HepG2 (cell line): Measurements from ENCODE around the gene ACADS. TPM values are rescaled to one million over a fixed set of nuclear protein-coding genes. Genes with fewer than 3 reads are reported as not detected.

Experiments
- CCDC6 ChIP-seq: sonication (generic); formaldehyde crosslinking; IDR thresholded peaks from 2 replicates; pipeline ENCODE4 v1.8.1; 2022; ENCODE audit warnings: mild to moderate bottlenecking, missing genetic modification reagents, moderate library complexity
- CENPT ChIP-seq: sonication (generic); formaldehyde crosslinking; IDR thresholded peaks from 2 replicates; pipeline ENCODE4 v1.8.0; 2022; ENCODE audit warnings: low read depth, mild to moderate bottlenecking, moderate library complexity, missing genetic modification reagents
- GLI4 ChIP-seq: sonication (generic); formaldehyde crosslinking; IDR thresholded peaks from 2 replicates; pipeline ENCODE4 v1.5.1; 2020; ENCODE audit warnings: missing genetic modification reagents, mild to moderate bottlenecking, moderate library complexity, borderline replicate concordance
- GRHL1 ChIP-seq: sonication (generic); formaldehyde crosslinking; conservative IDR thresholded peaks from 2 replicates; pipeline ENCODE4 v1.8.0; 2022; ENCODE audit warnings: missing genetic modification reagents
- GZF1 ChIP-seq: sonication (generic); formaldehyde crosslinking; IDR thresholded peaks from 2 replicates; pipeline ENCODE4 v1.5.1; 2020; ENCODE audit warnings: mild to moderate bottlenecking, missing genetic modification reagents
- IRX3 ChIP-seq: sonication (generic); formaldehyde crosslinking; IDR thresholded peaks from 2 replicates; pipeline ENCODE4 v1.8.1; 2023; ENCODE audit warnings: mild to moderate bottlenecking, low read depth, missing genetic modification reagents, borderline replicate concordance
- KLF15 ChIP-seq: sonication (generic); formaldehyde crosslinking; IDR thresholded peaks from 2 replicates; pipeline ENCODE4 v1.8.1; 2023; ENCODE audit warnings: borderline replicate concordance, mild to moderate bottlenecking, inconsistent platforms, missing genetic modification reagents, mixed read lengths
- NFE2 ChIP-seq: sonication (generic); formaldehyde crosslinking; IDR thresholded peaks from 2 replicates; pipeline ENCODE4 v1.4.0; 2020; ENCODE audit warnings: missing genetic modification reagents
- PCBP2 ChIP-seq: fragments of 200-400 bp; formaldehyde crosslinking; optimal IDR thresholded peaks from 2 replicates; pipeline ENCODE3; 2018; ENCODE audit warnings: low read length, low read depth; ENCODE audit not compliant: poor library complexity, severe bottlenecking
- PHF20 ChIP-seq: sonication (generic); formaldehyde crosslinking; IDR thresholded peaks from 2 replicates; pipeline ENCODE4 v1.5.0; 2020; ENCODE audit warnings: mild to moderate bottlenecking, missing genetic modification reagents
- SP2 ChIP-seq: sonication (generic); formaldehyde crosslinking; IDR thresholded peaks from 2 replicates; pipeline ENCODE4 v1.5.1; 2020; ENCODE audit warnings: mild to moderate bottlenecking, missing genetic modification reagents
- THAP11 ChIP-seq: IDR thresholded peaks from 2 replicates; pipeline ENCODE4 v1.6.1; 2016; ENCODE audit warnings: missing biosample characterization, missing genetic modification reagents
- U2AF1 ChIP-seq: fragments of 200-400 bp; formaldehyde crosslinking; optimal IDR thresholded peaks from 2 replicates; pipeline ENCODE3; 2017; ENCODE audit warnings: mild to moderate bottlenecking, low read depth, low read length
- ZIK1 ChIP-seq: sonication (generic); formaldehyde crosslinking; IDR thresholded peaks from 2 replicates; pipeline ENCODE4 v1.5.0; 2020; ENCODE audit warnings: mild to moderate bottlenecking, low read depth, missing genetic modification reagents, borderline replicate concordance
- ZKSCAN8 ChIP-seq: IDR thresholded peaks from 2 replicates; pipeline ENCODE4 v1.6.1; 2016; ENCODE audit warnings: borderline replicate concordance, missing genetic modification reagents, missing compliant biosample characterization
- ZNF512 ChIP-seq: sonication (generic); formaldehyde crosslinking; IDR thresholded peaks from 2 replicates; pipeline ENCODE4 v1.4.0; 2020; ENCODE audit warnings: mild to moderate bottlenecking, missing genetic modification reagents
- polyA plus RNA-seq, 8 experiments: library from polyadenylated mRNA; depleted of rRNA in 3 of 8; stranded (reverse) in 7 of 8; unstranded in 1 of 8; fragments of >200 nt; fragmentation: Illumina TruSeq in 4 of 8; extraction: Trizol in 4 of 8; gene quantifications; 2 replicates each; pipeline versions ENCODE4 v1.2.1 to v1.2.3, GENCODE V29; 2011 to 2016; ENCODE audit warnings: low read depth in 4 of 8, missing spikeins in 1 of 8, mixed read lengths in 1 of 8; ENCODE audit not compliant: insufficient read depth in 1 of 8
- total RNA-seq, 5 experiments: library from RNA; depleted of rRNA; stranded (reverse); fragments of >200 nt; fragmentation: Illumina TruSeq; extraction: Trizol; gene quantifications; 2 replicates each; pipeline ENCODE4 v1.2.3, GENCODE V29; 2016; ENCODE audit warnings: low read depth in 1 of 5
- TF ChIP-seq, protein P1 (sequence below): sonication (generic); formaldehyde crosslinking; IDR thresholded peaks from 2 replicates; pipeline ENCODE4 v1.4.0; 2020; ENCODE audit warnings: missing genetic modification reagents
- TF ChIP-seq, protein P2 (sequence below): sonication (generic); formaldehyde crosslinking; IDR thresholded peaks from 2 replicates; pipeline ENCODE4 v1.5.1; 2020; ENCODE audit warnings: mild to moderate bottlenecking, missing genetic modification reagents, moderate library complexity

The ACADS gene
- total and polyA plus RNA-seq, 2 of the 13 experiments (the other 11 are each of a cell fraction or from before 2014, with no cell fraction given): 17.4 to 27.7 TPM

DNA sequence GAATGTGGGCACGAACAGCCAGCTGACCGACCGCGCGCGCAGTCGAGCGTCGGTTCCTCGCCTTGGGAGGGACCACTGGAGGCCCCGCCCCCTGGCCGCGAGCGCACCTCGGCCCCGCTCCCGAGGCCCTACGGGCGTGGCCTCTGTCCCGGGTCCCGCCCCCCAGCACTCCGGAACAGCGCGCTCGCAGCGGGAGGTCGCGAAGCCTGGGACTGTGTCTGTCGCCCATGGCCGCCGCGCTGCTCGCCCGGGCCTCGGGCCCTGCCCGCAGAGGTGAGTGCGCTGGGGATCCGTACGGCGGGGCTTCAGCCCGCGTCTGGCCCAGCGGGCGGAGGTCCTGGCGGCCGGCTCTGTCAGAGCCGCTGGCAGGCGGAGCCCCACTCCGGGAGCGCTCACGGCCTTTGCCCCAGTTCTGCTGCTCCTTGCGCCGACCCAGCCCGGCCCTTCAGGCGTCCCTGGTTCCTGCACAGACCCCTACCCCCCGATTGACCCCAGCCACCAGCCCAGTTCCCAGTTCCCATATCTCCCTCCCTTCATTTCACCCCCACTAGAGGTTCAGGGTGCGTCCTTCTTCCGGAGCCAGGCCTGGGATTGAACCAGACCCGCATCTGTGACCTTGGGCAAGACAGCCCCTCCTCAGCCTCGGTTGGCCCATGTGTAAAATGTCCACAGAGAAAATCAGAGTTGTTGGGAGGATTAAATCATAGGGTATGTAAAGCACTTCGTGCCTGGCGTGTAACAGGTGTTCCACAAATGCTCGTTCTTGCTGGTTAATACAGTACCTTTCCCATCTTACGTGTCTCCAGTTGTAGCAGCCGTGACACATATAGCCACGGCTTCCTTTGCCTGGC is at the start of gene ACADS (continued):
- peak; percentile 54 for TF ChIP-seq THAP11 (CRISPR knock-in tag)
- TF ChIP-seq ZIK1 (CRISPR knock-in tag): peak; percentile 60; the same call in 1 of the 2 replicates
- TF ChIP-seq KLF15: no peak
- TF ChIP-seq GRHL1: no peak
- no peak for TF ChIP-seq IRX3 (CRISPR knock-in tag)
- TF ChIP-seq CENPT (CRISPR knock-in tag): no peak
- TF ChIP-seq GLI4 (CRISPR knock-in tag): no peak
- TF ChIP-seq ZKSCAN8: no peak
- TF ChIP-seq PCBP2: no peak
- TF ChIP-seq SP2 (CRISPR knock-in tag): no peak
- TF ChIP-seq, protein P1, sequence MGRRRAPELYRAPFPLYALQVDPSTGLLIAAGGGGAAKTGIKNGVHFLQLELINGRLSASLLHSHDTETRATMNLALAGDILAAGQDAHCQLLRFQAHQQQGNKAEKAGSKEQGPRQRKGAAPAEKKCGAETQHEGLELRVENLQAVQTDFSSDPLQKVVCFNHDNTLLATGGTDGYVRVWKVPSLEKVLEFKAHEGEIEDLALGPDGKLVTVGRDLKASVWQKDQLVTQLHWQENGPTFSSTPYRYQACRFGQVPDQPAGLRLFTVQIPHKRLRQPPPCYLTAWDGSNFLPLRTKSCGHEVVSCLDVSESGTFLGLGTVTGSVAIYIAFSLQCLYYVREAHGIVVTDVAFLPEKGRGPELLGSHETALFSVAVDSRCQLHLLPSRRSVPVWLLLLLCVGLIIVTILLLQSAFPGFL (CRISPR knock-in tag): no peak
- TF ChIP-seq NFE2 (CRISPR knock-in tag): no peak
- TF ChIP-seq U2AF1: no peak
- peak; percentile 72; the same call in 1 of the 2 replicates for TF ChIP-seq CCDC6
- TF ChIP-seq, protein P2, sequence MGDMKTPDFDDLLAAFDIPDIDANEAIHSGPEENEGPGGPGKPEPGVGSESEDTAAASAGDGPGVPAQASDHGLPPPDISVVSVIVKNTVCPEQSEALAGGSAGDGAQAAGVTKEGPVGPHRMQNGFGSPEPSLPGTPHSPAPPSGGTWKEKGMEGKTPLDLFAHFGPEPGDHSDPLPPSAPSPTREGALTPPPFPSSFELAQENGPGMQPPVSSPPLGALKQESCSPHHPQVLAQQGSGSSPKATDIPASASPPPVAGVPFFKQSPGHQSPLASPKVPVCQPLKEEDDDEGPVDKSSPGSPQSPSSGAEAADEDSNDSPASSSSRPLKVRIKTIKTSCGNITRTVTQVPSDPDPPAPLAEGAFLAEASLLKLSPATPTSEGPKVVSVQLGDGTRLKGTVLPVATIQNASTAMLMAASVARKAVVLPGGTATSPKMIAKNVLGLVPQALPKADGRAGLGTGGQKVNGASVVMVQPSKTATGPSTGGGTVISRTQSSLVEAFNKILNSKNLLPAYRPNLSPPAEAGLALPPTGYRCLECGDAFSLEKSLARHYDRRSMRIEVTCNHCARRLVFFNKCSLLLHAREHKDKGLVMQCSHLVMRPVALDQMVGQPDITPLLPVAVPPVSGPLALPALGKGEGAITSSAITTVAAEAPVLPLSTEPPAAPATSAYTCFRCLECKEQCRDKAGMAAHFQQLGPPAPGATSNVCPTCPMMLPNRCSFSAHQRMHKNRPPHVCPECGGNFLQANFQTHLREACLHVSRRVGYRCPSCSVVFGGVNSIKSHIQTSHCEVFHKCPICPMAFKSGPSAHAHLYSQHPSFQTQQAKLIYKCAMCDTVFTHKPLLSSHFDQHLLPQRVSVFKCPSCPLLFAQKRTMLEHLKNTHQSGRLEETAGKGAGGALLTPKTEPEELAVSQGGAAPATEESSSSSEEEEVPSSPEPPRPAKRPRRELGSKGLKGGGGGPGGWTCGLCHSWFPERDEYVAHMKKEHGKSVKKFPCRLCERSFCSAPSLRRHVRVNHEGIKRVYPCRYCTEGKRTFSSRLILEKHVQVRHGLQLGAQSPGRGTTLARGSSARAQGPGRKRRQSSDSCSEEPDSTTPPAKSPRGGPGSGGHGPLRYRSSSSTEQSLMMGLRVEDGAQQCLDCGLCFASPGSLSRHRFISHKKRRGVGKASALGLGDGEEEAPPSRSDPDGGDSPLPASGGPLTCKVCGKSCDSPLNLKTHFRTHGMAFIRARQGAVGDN (CRISPR knock-in tag): peak; percentile 94
- no peak for TF ChIP-seq GZF1 (CRISPR knock-in tag)
- peak; percentile 70; the same call in 1 of the 2 replicates for TF ChIP-seq PHF20 (CRISPR knock-in tag)
- TF ChIP-seq ZNF512 (CRISPR knock-in tag): no peak
